Measurements from ENCODE around the gene SLC9B1. TPM values are rescaled to one million over a fixed set of nuclear protein-coding genes. Genes with fewer than 3 reads are reported as not detected.
A peak's percentile ranks its signal among the peaks of the same experiment; 100 is the strongest.
"Not testable (repeated sequence)": the region's sequence is repeated elsewhere in the genome, so short reads cannot be mapped to it uniquely, and the experiment has no call there.

SLC9B1 gene
- total and polyA plus RNA-seq, 8 donors = 0.52 to 4.7 (median 3.2) TPM

- intact Hi-C loops (cut with DNase I) = no loop called here
- TF ChIP-seq, protein P1, sequence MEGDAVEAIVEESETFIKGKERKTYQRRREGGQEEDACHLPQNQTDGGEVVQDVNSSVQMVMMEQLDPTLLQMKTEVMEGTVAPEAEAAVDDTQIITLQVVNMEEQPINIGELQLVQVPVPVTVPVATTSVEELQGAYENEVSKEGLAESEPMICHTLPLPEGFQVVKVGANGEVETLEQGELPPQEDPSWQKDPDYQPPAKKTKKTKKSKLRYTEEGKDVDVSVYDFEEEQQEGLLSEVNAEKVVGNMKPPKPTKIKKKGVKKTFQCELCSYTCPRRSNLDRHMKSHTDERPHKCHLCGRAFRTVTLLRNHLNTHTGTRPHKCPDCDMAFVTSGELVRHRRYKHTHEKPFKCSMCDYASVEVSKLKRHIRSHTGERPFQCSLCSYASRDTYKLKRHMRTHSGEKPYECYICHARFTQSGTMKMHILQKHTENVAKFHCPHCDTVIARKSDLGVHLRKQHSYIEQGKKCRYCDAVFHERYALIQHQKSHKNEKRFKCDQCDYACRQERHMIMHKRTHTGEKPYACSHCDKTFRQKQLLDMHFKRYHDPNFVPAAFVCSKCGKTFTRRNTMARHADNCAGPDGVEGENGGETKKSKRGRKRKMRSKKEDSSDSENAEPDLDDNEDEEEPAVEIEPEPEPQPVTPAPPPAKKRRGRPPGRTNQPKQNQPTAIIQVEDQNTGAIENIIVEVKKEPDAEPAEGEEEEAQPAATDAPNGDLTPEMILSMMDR (IDR thresholded peaks at IDR 0.05) = no peak
- ATAC-seq = no peak
- no peaks in the 10 kb centered on the region for H3K4me1 ChIP-seq
- no peak overlapping the region for H3K4me3 ChIP-seq
- peak in 1 of 4 donors; percentile 60 for DNase-seq
- H3K9me3 ChIP-seq = no peaks in the 10 kb centered on the region
- H3K27me3 ChIP-seq = no peaks in the 10 kb centered on the region
- H3K36me3 ChIP-seq = no peaks in the 10 kb centered on the region
- H3K27ac ChIP-seq = no peak overlapping the region
These were observed 83.8 kb downstream of the SLC9B1 start for GRCh38 chr4:102935716-102936115.

GRCh38 chr4:102919697-102920096 lies 99.8 kb downstream of the SLC9B1 start:
- ATAC-seq; intact Hi-C loops (cut with DNase I); H3K36me3 ChIP-seq; H3K4me3 ChIP-seq; H3K27me3 ChIP-seq; H3K27ac ChIP-seq; H3K4me1 ChIP-seq: not testable (repeated sequence)
- DNase-seq = peak in 1 of 4 donors; percentile 44
- H3K9me3 ChIP-seq = peaks cover 0 to 28% of the 10 kb centered on the region in 2 donors

GRCh38 chr4:102918859-102919258 lies 100.6 kb downstream of the SLC9B1 start:
- no peaks in the 10 kb centered on the region for H3K4me1 ChIP-seq
- peaks cover 0 to 34% of the 10 kb centered on the region in 2 donors for H3K9me3 ChIP-seq
- TF ChIP-seq, protein P1 (IDR thresholded peaks at IDR 0.05) = no peak
- no peak for DNase-seq
- H3K36me3 ChIP-seq = no peaks in the 10 kb centered on the region
- no peak overlapping the region for H3K27ac ChIP-seq
- intact Hi-C loops (cut with DNase I) = no loop called here
- no peaks in the 10 kb centered on the region for H3K27me3 ChIP-seq
- H3K4me3 ChIP-seq = no peak overlapping the region
- no peak for ATAC-seq

GRCh38 chr4:102901804-102902203 lies 117.7 kb downstream of the SLC9B1 start:
- H3K4me1 ChIP-seq = no peaks in the 10 kb centered on the region
- ATAC-seq = no peak

GRCh38 chr4:102897610-102898009 lies 121.9 kb downstream of the SLC9B1 start:
- H3K27ac ChIP-seq; ATAC-seq; H3K4me1 ChIP-seq; intact Hi-C loops (cut with DNase I); H3K4me3 ChIP-seq; H3K27me3 ChIP-seq; DNase-seq; H3K9me3 ChIP-seq; H3K36me3 ChIP-seq: not testable (repeated sequence)

More at GRCh38 chr4:102901804-102902203, 117.7 kb downstream of the SLC9B1 start:
- intact Hi-C loops (cut with DNase I) = no loop called here
- TF ChIP-seq, protein P1 (IDR thresholded peaks at IDR 0.05) = no peak
- DNase-seq = no peak
- Histone ChIP-seq H3K27me3 (no peaks in the 10 kb centered on the region), H3K9me3 (no peaks in the 10 kb centered on the region), H3K4me3 (no peak overlapping the region), H3K36me3 (no peaks in the 10 kb centered on the region), H3K27ac (no peak overlapping the region)

DNA sequence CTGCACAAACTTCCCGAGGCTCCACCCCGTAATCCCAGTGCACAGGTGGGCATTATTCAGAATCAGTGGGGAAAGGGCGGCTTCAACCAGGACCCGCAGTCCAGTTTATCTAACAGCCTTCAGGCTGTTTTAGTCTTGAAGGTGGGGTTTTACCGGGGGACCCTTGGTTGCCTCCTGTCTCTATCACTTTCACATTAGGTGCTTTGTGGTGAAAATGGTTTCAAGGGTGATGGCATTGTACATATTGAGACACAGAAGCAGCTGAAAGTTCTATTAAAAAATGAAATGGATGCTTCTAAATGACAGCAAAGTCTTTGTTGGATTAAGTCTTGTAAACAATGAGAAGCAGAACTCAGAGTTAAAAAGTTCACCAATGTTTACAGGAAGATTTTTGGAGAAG lies 123.0 kb downstream of the SLC9B1 start:
- H3K27me3 ChIP-seq; H3K4me3 ChIP-seq; H3K36me3 ChIP-seq; ATAC-seq; H3K27ac ChIP-seq; intact Hi-C loops (cut with DNase I); H3K4me1 ChIP-seq; H3K9me3 ChIP-seq; DNase-seq: not testable (repeated sequence)

GRCh38 chr4:102889866-102890265 lies 129.6 kb downstream of the SLC9B1 start:
- H3K27ac ChIP-seq; intact Hi-C loops (cut with DNase I); DNase-seq; H3K4me3 ChIP-seq; H3K9me3 ChIP-seq; H3K36me3 ChIP-seq; H3K4me1 ChIP-seq; H3K27me3 ChIP-seq; ATAC-seq: not testable (repeated sequence)

GRCh38 chr4:102888570-102888969 lies 130.9 kb downstream of the SLC9B1 start:
- DNase-seq; H3K9me3 ChIP-seq; H3K4me1 ChIP-seq; H3K36me3 ChIP-seq; H3K27me3 ChIP-seq; H3K4me3 ChIP-seq; intact Hi-C loops (cut with DNase I); H3K27ac ChIP-seq; ATAC-seq: not testable (repeated sequence)
